PFSK-1 (cell line): Measurements from ENCODE around the gene MUL1.

Source experiments
- POLR2AphosphoS5 ChIP-seq: IDR thresholded peaks from 2 replicates; pipeline ENCODE4 v1.6.1; 2012; ENCODE audit warnings: low read depth, mild to moderate bottlenecking, control low read depth, low read length, moderate library complexity
- SIN3A ChIP-seq: IDR thresholded peaks from 2 replicates; pipeline ENCODE4 v1.6.1; 2012; ENCODE audit warnings: mild to moderate bottlenecking, low read length, moderate library complexity, borderline replicate concordance; ENCODE audit not compliant: insufficient read depth

GRCh38 chr1:20478057-20478635 is 29.8 kb downstream of the MUL1 start:
- TF ChIP-seq POLR2AphosphoS5 = no peak
- no peak for TF ChIP-seq SIN3A
